ENCODE data around the gene CDKAL1. TPM values are rescaled to one million over a fixed set of nuclear protein-coding genes. Genes with fewer than 3 reads are reported as not detected.

CDKAL1 gene
- total and polyA plus RNA-seq, 4 donors, result 3.0 to 21.7 (median 9.4) TPM

DNA sequence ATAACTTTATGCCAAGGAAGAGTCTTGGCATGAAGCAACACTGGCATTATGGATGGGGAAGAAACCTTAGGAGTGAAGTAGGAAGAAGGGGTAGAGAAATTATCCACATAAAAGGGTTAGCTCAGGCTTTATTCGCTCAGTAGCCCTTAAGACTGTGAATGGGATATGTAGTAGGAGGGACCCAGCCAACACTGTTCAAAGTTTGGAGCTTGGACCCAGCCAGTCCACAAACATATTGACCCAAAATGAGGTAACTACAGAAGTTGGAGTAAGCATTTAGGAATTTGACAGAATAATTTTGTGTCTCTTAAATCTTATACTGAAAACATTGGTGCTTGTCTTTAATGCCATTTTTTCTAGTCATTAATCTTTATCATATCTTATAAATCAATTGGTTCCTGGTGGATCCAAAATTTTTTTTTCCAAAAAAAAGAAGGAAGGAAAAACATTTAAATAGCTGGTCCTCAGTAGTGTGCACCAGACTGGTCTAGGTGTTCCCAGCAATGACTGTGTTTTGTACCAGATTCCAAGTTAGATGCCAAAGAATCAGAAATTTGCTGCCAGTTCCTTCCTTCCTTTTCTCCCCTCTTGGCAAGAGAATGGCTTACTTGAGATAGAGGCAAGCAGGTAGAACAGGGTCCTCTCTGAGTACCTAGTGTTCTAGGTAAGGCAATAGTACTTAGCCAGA lies 607.5 kb downstream of the CDKAL1 start:
- no peaks in the 10 kb centered on the region for H3K36me3 ChIP-seq (ENCODE audit: control insufficient read depth in 1 of 2, insufficient read depth in 2 of 2, low read length in 1 of 2)
- intact Hi-C loops (cut with DNase I), result no loop called here
- ATAC-seq (ENCODE audit: low FRiP score), result no peak
- no peak for DNase-seq
- H3K4me3 ChIP-seq (ENCODE audit: low read length in 2 of 2), result no peak overlapping the region
- H3K4me1 ChIP-seq (ENCODE audit: control insufficient read depth in 1 of 2, insufficient read depth in 2 of 2, low read length in 2 of 2), result no peaks in the 10 kb centered on the region
- 100% methylated on average over 1 of the region's 1 CpG for WGBS, 2 donors
- H3K27ac ChIP-seq (ENCODE audit: low read depth in 1 of 2, low read length in 2 of 2), result no peak overlapping the region
- no peaks in the 10 kb centered on the region for H3K9me3 ChIP-seq (ENCODE audit: control insufficient read depth, low read length)
- no peaks in the 10 kb centered on the region for H3K27me3 ChIP-seq (ENCODE audit: control insufficient read depth in 1 of 2, insufficient read depth in 2 of 2, low read length in 1 of 2)

DNA sequence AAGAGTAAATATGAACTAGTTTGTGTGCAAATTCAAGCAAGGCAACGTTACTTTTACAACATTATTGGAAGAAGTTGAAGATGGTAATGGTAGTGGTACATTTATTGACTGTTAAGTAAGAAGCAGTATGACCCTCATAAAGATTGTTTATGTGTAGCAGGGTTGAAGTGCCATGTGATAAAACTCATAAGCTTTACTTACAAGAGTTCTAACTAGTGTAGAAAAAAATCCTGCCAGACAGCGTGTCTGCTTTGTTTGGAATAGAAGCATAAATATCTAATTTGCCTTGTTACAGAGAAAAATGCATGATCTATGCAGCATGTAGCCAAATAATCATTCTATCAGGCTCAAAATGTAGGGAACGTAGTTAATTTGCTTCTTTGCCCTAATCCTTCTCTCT lies 608.5 kb downstream of the CDKAL1 start:
- ATAC-seq (ENCODE audit: low FRiP score), result no peak
- H3K9me3 ChIP-seq (ENCODE audit: control insufficient read depth, low read length), result no peaks in the 10 kb centered on the region
- intact Hi-C loops (cut with DNase I), result no loop called here
- H3K27me3 ChIP-seq (ENCODE audit: control insufficient read depth in 1 of 2, insufficient read depth in 2 of 2, low read length in 1 of 2), result no peaks in the 10 kb centered on the region
- H3K27ac ChIP-seq (ENCODE audit: low read depth in 1 of 2, low read length in 2 of 2), result no peak overlapping the region
- no peaks in the 10 kb centered on the region for H3K4me1 ChIP-seq (ENCODE audit: control insufficient read depth in 1 of 2, insufficient read depth in 2 of 2, low read length in 2 of 2)
- H3K4me3 ChIP-seq (ENCODE audit: low read length in 2 of 2), result no peak overlapping the region
- 51 to 57% methylated on average over 3 of the region's 3 CpGs for WGBS, 2 donors
- H3K36me3 ChIP-seq (ENCODE audit: control insufficient read depth in 1 of 2, insufficient read depth in 2 of 2, low read length in 1 of 2), result no peaks in the 10 kb centered on the region
- no peak for DNase-seq

GRCh38 chr6:21143645-21144044 lies 609.4 kb downstream of the CDKAL1 start:
- no peak overlapping the region for H3K27ac ChIP-seq (ENCODE audit: low read depth in 1 of 2, low read length in 2 of 2)
- H3K4me3 ChIP-seq (ENCODE audit: low read length in 2 of 2), result no peak overlapping the region
- H3K9me3 ChIP-seq (ENCODE audit: control insufficient read depth, low read length), result no peaks in the 10 kb centered on the region
- no peaks in the 10 kb centered on the region for H3K4me1 ChIP-seq (ENCODE audit: control insufficient read depth in 1 of 2, insufficient read depth in 2 of 2, low read length in 2 of 2)
- no peaks in the 10 kb centered on the region for H3K27me3 ChIP-seq (ENCODE audit: control insufficient read depth in 1 of 2, insufficient read depth in 2 of 2, low read length in 1 of 2)
- WGBS, 2 donors, result 66 to 79% methylated on average over 4 of the region's 4 CpGs
- DNase-seq (no peak), ATAC-seq (ENCODE audit: low FRiP score) (no peak)
- H3K36me3 ChIP-seq (ENCODE audit: control insufficient read depth in 1 of 2, insufficient read depth in 2 of 2, low read length in 1 of 2), result no peaks in the 10 kb centered on the region
- intact Hi-C loops (cut with DNase I), result no loop called here

- Histone ChIP-seq H3K36me3 (ENCODE audit: control insufficient read depth in 1 of 2, insufficient read depth in 2 of 2, low read length in 1 of 2) (no peaks in the 10 kb centered on the region), H3K4me3 (ENCODE audit: low read length in 2 of 2) (no peak overlapping the region), H3K9me3 (ENCODE audit: control insufficient read depth, low read length) (no peaks in the 10 kb centered on the region), H3K27ac (ENCODE audit: low read depth in 1 of 2, low read length in 2 of 2) (no peak overlapping the region), H3K4me1 (ENCODE audit: control insufficient read depth in 1 of 2, insufficient read depth in 2 of 2, low read length in 2 of 2) (no peaks in the 10 kb centered on the region), H3K27me3 (ENCODE audit: control insufficient read depth in 1 of 2, insufficient read depth in 2 of 2, low read length in 1 of 2) (no peaks in the 10 kb centered on the region)
- intact Hi-C loops (cut with DNase I), result no loop called here
- 92 to 93% methylated on average over 2 of the region's 2 CpGs for WGBS, 2 donors
- DNase-seq (no peak), ATAC-seq (ENCODE audit: low FRiP score) (no peak)
These were observed 610.7 kb downstream of the CDKAL1 start for GRCh38 chr6:21144928-21145327.

- Histone ChIP-seq H3K9me3 (ENCODE audit: control insufficient read depth, low read length) (no peaks in the 10 kb centered on the region), H3K27ac (ENCODE audit: low read depth in 1 of 2, low read length in 2 of 2) (no peak overlapping the region), H3K4me1 (ENCODE audit: control insufficient read depth in 1 of 2, insufficient read depth in 2 of 2, low read length in 2 of 2) (no peaks in the 10 kb centered on the region), H3K4me3 (ENCODE audit: low read length in 2 of 2) (no peak overlapping the region), H3K36me3 (ENCODE audit: control insufficient read depth in 1 of 2, insufficient read depth in 2 of 2, low read length in 1 of 2) (no peaks in the 10 kb centered on the region), H3K27me3 (ENCODE audit: control insufficient read depth in 1 of 2, insufficient read depth in 2 of 2, low read length in 1 of 2) (no peaks in the 10 kb centered on the region)
- DNase-seq (no peak), ATAC-seq (ENCODE audit: low FRiP score) (no peak)
- intact Hi-C loops (cut with DNase I), result no loop called here
- 67 to 93% methylated on average over 2 of the region's 2 CpGs for WGBS, 2 donors
These were observed 613.7 kb downstream of the CDKAL1 start for GRCh38 chr6:21147995-21148394.

DNA sequence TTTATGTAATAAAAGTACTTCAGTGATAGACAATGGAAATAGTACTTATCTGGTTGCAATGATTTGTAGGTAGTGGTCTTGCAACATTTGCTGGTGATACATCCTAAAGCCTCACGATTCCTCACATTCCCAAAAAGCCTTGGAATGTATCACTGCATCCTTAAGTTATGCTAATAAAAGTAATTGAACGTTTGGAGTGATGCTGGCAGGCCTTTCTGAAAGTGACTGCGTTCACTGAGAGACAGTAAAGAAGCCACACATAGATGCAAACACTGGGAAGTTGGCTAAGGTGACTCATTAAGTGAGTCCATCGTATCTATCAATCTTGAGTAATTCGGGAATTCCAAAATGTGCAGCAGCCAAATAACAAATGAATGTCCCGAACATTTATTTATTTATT lies 615.2 kb downstream of the CDKAL1 start:
- no peak for ATAC-seq (ENCODE audit: low FRiP score)
- WGBS, 2 donors, result 81 to 86% methylated on average over 6 of the region's 6 CpGs
- Histone ChIP-seq H3K4me3 (ENCODE audit: low read length in 2 of 2) (no peak overlapping the region), H3K9me3 (ENCODE audit: control insufficient read depth, low read length) (no peaks in the 10 kb centered on the region), H3K4me1 (ENCODE audit: control insufficient read depth in 1 of 2, insufficient read depth in 2 of 2, low read length in 2 of 2) (no peaks in the 10 kb centered on the region), H3K27ac (ENCODE audit: low read depth in 1 of 2, low read length in 2 of 2) (no peak overlapping the region), H3K36me3 (ENCODE audit: control insufficient read depth in 1 of 2, insufficient read depth in 2 of 2, low read length in 1 of 2) (no peaks in the 10 kb centered on the region), H3K27me3 (ENCODE audit: control insufficient read depth in 1 of 2, insufficient read depth in 2 of 2, low read length in 1 of 2) (no peaks in the 10 kb centered on the region)
- no peak for DNase-seq
- intact Hi-C loops (cut with DNase I), result no loop called here

DNA sequence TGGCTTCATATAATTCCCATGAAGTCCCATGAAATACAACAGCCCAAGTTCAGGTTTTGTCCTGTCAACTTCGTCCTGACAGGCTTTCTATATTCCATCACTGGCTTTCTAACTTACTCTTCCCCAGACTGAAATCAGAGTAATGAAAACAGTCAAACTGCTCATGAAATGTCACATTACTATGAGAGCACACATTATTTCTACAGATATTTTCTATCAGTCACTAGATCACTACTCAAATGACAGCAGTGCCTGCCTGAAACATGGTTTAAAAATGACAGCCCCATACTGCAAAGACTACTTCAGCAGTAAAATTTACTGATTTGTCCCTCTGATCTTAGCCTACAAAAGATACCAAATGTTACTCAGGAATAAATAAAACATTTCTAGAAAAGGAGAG lies 616.4 kb downstream of the CDKAL1 start:
- no peaks in the 10 kb centered on the region for H3K36me3 ChIP-seq (ENCODE audit: control insufficient read depth in 1 of 2, insufficient read depth in 2 of 2, low read length in 1 of 2)
- intact Hi-C loops (cut with DNase I), result no loop called here
- H3K27ac ChIP-seq (ENCODE audit: low read depth in 1 of 2, low read length in 2 of 2), result no peak overlapping the region
- H3K27me3 ChIP-seq (ENCODE audit: control insufficient read depth in 1 of 2, insufficient read depth in 2 of 2, low read length in 1 of 2), result no peaks in the 10 kb centered on the region
- no peak overlapping the region for H3K4me3 ChIP-seq (ENCODE audit: low read length in 2 of 2)
- H3K4me1 ChIP-seq (ENCODE audit: control insufficient read depth in 1 of 2, insufficient read depth in 2 of 2, low read length in 2 of 2), result no peaks in the 10 kb centered on the region
- DNase-seq, result no peak
- 82 to 90% methylated on average over 1 of the region's 1 CpG for WGBS, 2 donors
- ATAC-seq (ENCODE audit: low FRiP score), result no peak
- H3K9me3 ChIP-seq (ENCODE audit: control insufficient read depth, low read length), result no peaks in the 10 kb centered on the region

DNA sequence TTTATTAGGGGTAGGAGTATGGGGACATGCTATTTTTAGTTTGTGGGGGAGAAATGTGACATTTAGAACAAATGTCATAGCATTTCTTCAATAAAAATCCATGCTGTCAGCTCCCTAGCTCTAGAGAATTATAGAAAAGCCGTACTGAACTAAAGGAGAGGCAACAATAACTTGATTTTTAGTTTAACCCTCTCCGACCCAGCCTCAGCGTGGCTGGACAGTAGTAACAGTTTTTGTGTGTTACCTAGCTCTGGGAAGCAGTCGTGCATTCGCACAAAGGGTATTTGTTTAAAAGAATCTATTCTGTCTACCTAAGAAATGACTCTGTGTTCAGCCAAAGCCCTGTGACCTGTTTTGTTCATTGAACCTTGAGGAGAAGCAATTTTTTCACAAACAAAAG lies 616.9 kb downstream of the CDKAL1 start:
- Histone ChIP-seq H3K36me3 (ENCODE audit: control insufficient read depth in 1 of 2, insufficient read depth in 2 of 2, low read length in 1 of 2) (no peaks in the 10 kb centered on the region), H3K27ac (ENCODE audit: low read depth in 1 of 2, low read length in 2 of 2) (no peak overlapping the region), H3K9me3 (ENCODE audit: control insufficient read depth, low read length) (no peaks in the 10 kb centered on the region), H3K4me1 (ENCODE audit: control insufficient read depth in 1 of 2, insufficient read depth in 2 of 2, low read length in 2 of 2) (no peaks in the 10 kb centered on the region), H3K27me3 (ENCODE audit: control insufficient read depth in 1 of 2, insufficient read depth in 2 of 2, low read length in 1 of 2) (no peaks in the 10 kb centered on the region), H3K4me3 (ENCODE audit: low read length in 2 of 2) (no peak overlapping the region)
- intact Hi-C loops (cut with DNase I), result no loop called here
- DNase-seq (no peak), ATAC-seq (ENCODE audit: low FRiP score) (no peak)
- 51 to 59% methylated on average over 5 of the region's 5 CpGs for WGBS, 2 donors

DNA sequence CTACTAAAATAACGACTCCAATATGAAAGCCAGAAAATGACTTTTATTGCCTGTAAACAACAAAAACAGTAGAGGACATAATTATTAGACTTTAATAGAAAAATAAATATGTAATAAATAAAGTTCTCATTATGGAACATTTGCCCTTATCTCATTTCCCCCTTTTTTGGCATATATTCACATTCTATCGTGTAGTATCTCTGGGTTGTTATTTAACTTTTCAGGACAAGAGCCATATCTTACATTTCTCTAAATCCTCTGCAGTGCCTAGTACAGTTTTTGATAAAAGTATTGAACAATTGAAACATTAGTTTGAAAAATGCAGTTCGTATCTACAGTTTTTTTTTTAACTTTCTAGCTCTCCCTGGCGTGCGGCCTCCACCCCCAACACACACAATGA lies 617.3 kb downstream of the CDKAL1 start:
- Histone ChIP-seq H3K4me1 (ENCODE audit: control insufficient read depth in 1 of 2, insufficient read depth in 2 of 2, low read length in 2 of 2) (no peaks in the 10 kb centered on the region), H3K36me3 (ENCODE audit: control insufficient read depth in 1 of 2, insufficient read depth in 2 of 2, low read length in 1 of 2) (no peaks in the 10 kb centered on the region), H3K4me3 (ENCODE audit: low read length in 2 of 2) (no peak overlapping the region), H3K27ac (ENCODE audit: low read depth in 1 of 2, low read length in 2 of 2) (no peak overlapping the region), H3K27me3 (ENCODE audit: control insufficient read depth in 1 of 2, insufficient read depth in 2 of 2, low read length in 1 of 2) (no peaks in the 10 kb centered on the region), H3K9me3 (ENCODE audit: control insufficient read depth, low read length) (no peaks in the 10 kb centered on the region)
- 59 to 70% methylated on average over 5 of the region's 5 CpGs for WGBS, 2 donors
- intact Hi-C loops (cut with DNase I), result no loop called here
- DNase-seq, result no peak
- ATAC-seq (ENCODE audit: low FRiP score), result no peak
